Right lobe of liver (tissue), 6 donors: Measurements from ENCODE around the gene SDK1. TPM values are rescaled to one million over a fixed set of nuclear protein-coding genes. Genes with fewer than 3 reads are reported as not detected.

Source experiments
- ATAC-seq, 4 donors: fragments of 200-7000 bp; cut with Tn5 transposase; one replicate each; pipeline ENCODE4 v1.9.1; 2020; ENCODE audit warnings: mild to moderate bottlenecking in 4 of 4, moderate library complexity in 4 of 4
- DNase-seq, 3 donors: peaks; one replicate each; pipeline ENCODE4 v3.0.0-alpha.2; 2020
- H3K27ac ChIP-seq, 3 donors: fragments of 200-600 bp; one replicate each; pipeline ENCODE4 v1.8.0; 2022
- H3K27me3 ChIP-seq, 2 donors: fragments of 200-600 bp; one replicate each; pipeline ENCODE4 v1.8.0; 2022
- H3K36me3 ChIP-seq, 4 donors: fragments of 200-600 bp; sonication (generic) in 1 of 4; one replicate each; pipeline versions ENCODE4 v1.5.1 to v1.8.0; 2017 to 2022; ENCODE audit warnings: control low read depth in 1 of 4
- H3K4me1 ChIP-seq, 4 donors: fragments of 200-600 bp; sonication (generic) in 1 of 4; one replicate each; pipeline versions ENCODE4 v1.5.1 to v1.8.0; 2017 to 2022; ENCODE audit warnings: control low read depth in 1 of 4
- H3K4me3 ChIP-seq, 3 donors: fragments of 200-600 bp; one replicate each; pipeline ENCODE4 v1.8.0; 2022
- H3K9me3 ChIP-seq, 4 donors: fragments of 200-600 bp; sonication (generic) in 1 of 4; one replicate each; pipeline versions ENCODE4 v1.5.1 to v1.8.0; 2017 to 2022; ENCODE audit warnings: control low read depth in 1 of 4
- CTCF ChIP-seq, 4 donors: fragments of 200-600 bp in 3 of 4; fragments of 450-650 bp in 1 of 4; IDR thresholded peaks; one replicate each; pipeline versions ENCODE4 v1.5.1 to v1.8.0; 2016 to 2022; ENCODE audit warnings: antibody characterized with exemption in 4 of 4, mild to moderate bottlenecking in 2 of 4
- POLR2A ChIP-seq: fragments of 450-650 bp; IDR thresholded peaks from one replicate; pipeline ENCODE4 v1.6.1; 2017; ENCODE audit warnings: antibody characterized with exemption, mild to moderate bottlenecking
- WGBS: methylation state at CpG from one replicate; pipeline ENCODE4 v1.1.6; 2018; ENCODE audit warnings: low coverage, low lambda C conversion rate; ENCODE audit not compliant: insufficient coverage; ENCODE audit errors: missing lambda C conversion rate; 5-methylcytosine and 5-hydroxymethylcytosine counted together
- intact Hi-C, 2 donors: fragments of 100-400 bp; cut with DNase I; formaldehyde crosslinking; loops; one replicate each; pipeline versions ENCODE4 v1.11.2 to v1.14.1; 2022
- total RNA-seq, 6 experiments: library from RNA; depleted of rRNA in 2 of 6; stranded (reverse); fragments of >200 nt in 2 of 6; fragmentation: NEBNext Ultra II Directional in 3 of 6; extraction: Animal tissue kit (Norgen Biotek cat#: 25700) in 3 of 6; gene quantifications; one replicate each; pipeline versions ENCODE4 v1.1.0 to v1.2.4, GENCODE V29; 2016 to 2023
- donor health status: DM: no; HTN: yes; CAD: no.
- donor health status: DM: no; HTN: no; CAD: no.
- donor health status: DM: no; HTN: no; CAD: no.
- donor health status: DM: no; HTN: yes; CAD: no.
- donor health status: DM: no; HTN: yes; CAD: no.

Gene SDK1
- total RNA-seq, 6 experiments from 2014 or later: 0.07 to 1.4 (median 0.65) TPM

- no peaks in the 10 kb centered on the region for H3K9me3 ChIP-seq
- intact Hi-C loops: no loop called here
- 70% methylated on average over 2 of the region's 2 CpGs for WGBS
- no peak overlapping the region for H3K27ac ChIP-seq
- H3K4me1 ChIP-seq: no peaks in the 10 kb centered on the region
- ATAC-seq: no peak
- no peaks in the 10 kb centered on the region for H3K27me3 ChIP-seq
- TF ChIP-seq CTCF (IDR thresholded peaks at IDR 0.05) (no peak), POLR2A (no peak)
- no peak for DNase-seq
- H3K36me3 ChIP-seq: no peaks in the 10 kb centered on the region
- H3K4me3 ChIP-seq: no peak overlapping the region
Measured at GRCh38 chr7:3327099-3327498, 26.0 kb downstream of the SDK1 start.

- ATAC-seq: no peak
- TF ChIP-seq POLR2A: no peak
- TF ChIP-seq CTCF (IDR thresholded peaks at IDR 0.05): no peak
- Histone ChIP-seq H3K27me3 (no peaks in the 10 kb centered on the region), H3K9me3 (no peaks in the 10 kb centered on the region), H3K36me3 (no peaks in the 10 kb centered on the region), H3K27ac (no peak overlapping the region), H3K4me3 (no peak overlapping the region), H3K4me1 (no peaks in the 10 kb centered on the region)
- 73% methylated on average over 5 of the region's 5 CpGs for WGBS
- DNase-seq: no peak
- intact Hi-C loops: no loop called here
Measured at GRCh38 chr7:3327655-3328054, 26.6 kb downstream of the SDK1 start.

GRCh38 chr7:3332308-3332707 is 31.3 kb downstream of the SDK1 start:
- Histone ChIP-seq H3K4me3 (no peak overlapping the region), H3K9me3 (no peaks in the 10 kb centered on the region), H3K36me3 (no peaks in the 10 kb centered on the region), H3K27ac (no peak overlapping the region), H3K27me3 (no peaks in the 10 kb centered on the region), H3K4me1 (no peaks in the 10 kb centered on the region)
- no peak for ATAC-seq
- intact Hi-C loops: no loop called here
- 57% methylated on average over 2 of the region's 2 CpGs for WGBS
- TF ChIP-seq POLR2A (no peak), CTCF (IDR thresholded peaks at IDR 0.05) (no peak)
- no peak for DNase-seq

GRCh38 chr7:3333861-3334260 is 32.8 kb downstream of the SDK1 start:
- intact Hi-C loops: no loop called here
- Histone ChIP-seq H3K4me3 (no peak overlapping the region), H3K27ac (no peak overlapping the region), H3K9me3 (no peaks in the 10 kb centered on the region), H3K36me3 (no peaks in the 10 kb centered on the region), H3K4me1 (no peaks in the 10 kb centered on the region), H3K27me3 (no peaks in the 10 kb centered on the region)
- TF ChIP-seq POLR2A (no peak), CTCF (IDR thresholded peaks at IDR 0.05) (no peak)
- 80% methylated on average over 2 of the region's 2 CpGs for WGBS
- ATAC-seq (no peak), DNase-seq (no peak)

GRCh38 chr7:3336042-3336665 is 35.1 kb downstream of the SDK1 start:
- Histone ChIP-seq H3K9me3 (no peaks in the 10 kb centered on the region), H3K4me1 (no peaks in the 10 kb centered on the region), H3K4me3 (no peak overlapping the region), H3K27me3 (no peaks in the 10 kb centered on the region), H3K36me3 (no peaks in the 10 kb centered on the region), H3K27ac (no peak overlapping the region)
- intact Hi-C loops: no loop called here
- TF ChIP-seq POLR2A: no peak
- TF ChIP-seq CTCF (IDR thresholded peaks at IDR 0.05): no peak
- DNase-seq: no peak
- no peak for ATAC-seq
- 80% methylated on average over 2 of the region's 6 CpGs for WGBS
